NT2/D1 (cell line): ENCODE data around the gene TBR1.
A peak's percentile ranks its signal among the peaks of the same experiment; 100 is the strongest.

Source experiments
- DNase-seq: peaks from one replicate; pipeline ENCODE4 v3.0.0-alpha.2; 2011; ENCODE audit warnings: low read depth, low spot score
- H3K27me3 ChIP-seq: 2 replicates; pipeline ENCODE4 v1.6.0; 2011; ENCODE audit warnings: mild to moderate bottlenecking; ENCODE audit not compliant: insufficient read length, insufficient read depth
- H3K36me3 ChIP-seq: 2 replicates; pipeline ENCODE4 v1.6.1; 2011; ENCODE audit warnings: mild to moderate bottlenecking, low read length, mixed read lengths; ENCODE audit not compliant: insufficient read depth, insufficient read length
- H3K4me1 ChIP-seq: 2 replicates; pipeline ENCODE4 v1.5.1; 2011; ENCODE audit not compliant: insufficient read depth, insufficient read length
- H3K4me3 ChIP-seq: 2 replicates; pipeline ENCODE4 v1.5.1; 2011; ENCODE audit warnings: low read depth; ENCODE audit not compliant: insufficient read length
- H3K9ac ChIP-seq: 2 replicates; pipeline ENCODE4 v1.6.0; 2011; ENCODE audit warnings: low read depth; ENCODE audit not compliant: insufficient read length
- H3K9me3 ChIP-seq: 2 replicates; pipeline ENCODE4 v1.5.1; 2011; ENCODE audit warnings: mild to moderate bottlenecking, low read length; ENCODE audit not compliant: insufficient read depth
- SUZ12 ChIP-seq: IDR thresholded peaks from 2 replicates; pipeline ENCODE4 v1.6.1; 2011; ENCODE audit not compliant: insufficient read length, insufficient read depth; ENCODE audit errors: extremely low read depth
- YY1 ChIP-seq: IDR thresholded peaks from 2 replicates; pipeline ENCODE4 v1.6.1; 2011; ENCODE audit not compliant: insufficient read length, insufficient read depth
- ZNF274 ChIP-seq: IDR thresholded peaks from 2 replicates; pipeline ENCODE4 v1.6.1; 2011; ENCODE audit warnings: mild to moderate bottlenecking, low read depth, low read length

The TBR1 gene

GRCh38 chr2:161415034-161415986 is 787 bp upstream of the TBR1 start:
- peak overlapping the region; percentile 47 for H3K4me3 ChIP-seq
- peaks cover 9% of the 10 kb centered on the region for H3K27me3 ChIP-seq
- peaks cover 8% of the 10 kb centered on the region for H3K36me3 ChIP-seq
- TF ChIP-seq SUZ12 (no peak), ZNF274 (no peak), YY1 (no peak)
- peaks cover 15% of the 10 kb centered on the region; the same call in 1 of the 2 replicates for H3K9me3 ChIP-seq
- no peak for DNase-seq
- H3K9ac ChIP-seq = peak overlapping the region; percentile 76
- H3K4me1 ChIP-seq = no peaks in the 10 kb centered on the region

GRCh38 chr2:161416708-161417437 is 776 bp downstream of the TBR1 start:
- DNase-seq = no peak
- Histone ChIP-seq H3K27me3 (peaks cover 9% of the 10 kb centered on the region), H3K9me3 (peaks cover 15% of the 10 kb centered on the region; the same call in 1 of the 2 replicates), H3K9ac (no peak overlapping the region), H3K4me3 (no peak overlapping the region), H3K4me1 (no peaks in the 10 kb centered on the region), H3K36me3 (no peaks in the 10 kb centered on the region)
- TF ChIP-seq ZNF274 (no peak), YY1 (no peak), SUZ12 (no peak)

- H3K9ac ChIP-seq = no peak overlapping the region
- H3K4me3 ChIP-seq = no peak overlapping the region
- no peaks in the 10 kb centered on the region for H3K4me1 ChIP-seq
- no peak for DNase-seq
- peaks cover 9% of the 10 kb centered on the region for H3K27me3 ChIP-seq
- peaks cover 15% of the 10 kb centered on the region; the same call in 1 of the 2 replicates for H3K9me3 ChIP-seq
- H3K36me3 ChIP-seq = no peaks in the 10 kb centered on the region
- TF ChIP-seq ZNF274 = no peak
- no peak for TF ChIP-seq YY1
- no peak for TF ChIP-seq SUZ12
Measured at GRCh38 chr2:161417438-161418274, 1.6 kb downstream of the TBR1 start.

GRCh38 chr2:161418275-161418714 is 2.2 kb downstream of the TBR1 start:
- Histone ChIP-seq H3K4me3 (no peak overlapping the region), H3K9me3 (peaks cover 15% of the 10 kb centered on the region; the same call in 1 of the 2 replicates), H3K9ac (no peak overlapping the region), H3K4me1 (no peaks in the 10 kb centered on the region), H3K36me3 (no peaks in the 10 kb centered on the region), H3K27me3 (peaks cover 9% of the 10 kb centered on the region)
- no peak for DNase-seq
- no peak for TF ChIP-seq SUZ12
- no peak for TF ChIP-seq ZNF274
- no peak for TF ChIP-seq YY1

- no peak overlapping the region for H3K9ac ChIP-seq
- no peak for DNase-seq
- no peaks in the 10 kb centered on the region for H3K36me3 ChIP-seq
- no peak for TF ChIP-seq SUZ12
- TF ChIP-seq ZNF274 = no peak
- TF ChIP-seq YY1 = no peak
- H3K27me3 ChIP-seq = peaks cover 9% of the 10 kb centered on the region
- peaks cover 15% of the 10 kb centered on the region; the same call in 1 of the 2 replicates for H3K9me3 ChIP-seq
- H3K4me3 ChIP-seq = no peak overlapping the region
- no peaks in the 10 kb centered on the region for H3K4me1 ChIP-seq
Measured at GRCh38 chr2:161418715-161419637, 2.9 kb downstream of the TBR1 start.

- TF ChIP-seq YY1 (no peak), ZNF274 (no peak), SUZ12 (no peak)
- Histone ChIP-seq H3K27me3 (peaks cover 9% of the 10 kb centered on the region), H3K4me3 (no peak overlapping the region), H3K36me3 (no peaks in the 10 kb centered on the region), H3K9me3 (peaks cover 15% of the 10 kb centered on the region; the same call in 1 of the 2 replicates), H3K4me1 (no peaks in the 10 kb centered on the region), H3K9ac (no peak overlapping the region)
- DNase-seq = no peak
Measured at GRCh38 chr2:161419638-161420190, 3.6 kb downstream of the TBR1 start.
